ENCODE data around the gene KIR3DL2. TPM values are rescaled to one million over a fixed set of nuclear protein-coding genes. Genes with fewer than 3 reads are reported as not detected.
"Not testable (repeated sequence)": the region's sequence is repeated elsewhere in the genome, so short reads cannot be mapped to it uniquely, and the experiment has no call there.

KIR3DL2 gene
- total RNA-seq, 1 experiment from 2014 or later = not detected

DNA sequence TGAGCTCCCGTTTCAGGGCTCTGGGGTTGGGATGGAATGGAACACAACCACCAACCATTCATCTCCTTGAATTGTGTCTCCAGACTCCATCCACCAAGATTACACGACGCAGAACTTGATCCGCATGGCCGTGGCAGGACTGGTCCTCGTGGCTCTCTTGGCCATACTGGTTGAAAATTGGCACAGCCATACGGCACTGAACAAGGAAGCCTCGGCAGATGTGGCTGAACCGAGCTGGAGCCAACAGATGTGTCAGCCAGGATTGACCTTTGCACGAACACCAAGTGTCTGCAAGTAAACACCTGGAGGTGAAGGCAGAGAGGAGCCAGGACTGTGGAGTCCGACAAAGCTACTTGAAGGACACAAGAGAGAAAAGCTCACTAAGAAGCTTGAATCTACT lies 39.3 kb downstream of the KIR3DL2 start:
- H3K4me3 ChIP-seq = no peak overlapping the region
- H3F3A ChIP-seq (ENCODE audit: insufficient read depth, low read depth) = no peaks in the 10 kb centered on the region
- no peaks in the 10 kb centered on the region for H3K79me2 ChIP-seq (ENCODE audit: low read depth)
- no peaks in the 10 kb centered on the region for H3K4me1 ChIP-seq (replicated peaks; ENCODE audit: insufficient read depth)
- intact Hi-C loops (cut with micrococcal nuclease; ENCODE audit: unreplicated experiment) = loop anchor here (10.0 kb wide), 1 partner anchor 615 kb away; no protein-coding TSS in a partner anchor
- no peak overlapping the region for H3K4me2 ChIP-seq
- H3K27ac ChIP-seq = no peak overlapping the region
- BruUV-seq (replicated peaks) = no TSS peak
- DNase-seq = no peak
- TF ChIP-seq, protein P1, sequence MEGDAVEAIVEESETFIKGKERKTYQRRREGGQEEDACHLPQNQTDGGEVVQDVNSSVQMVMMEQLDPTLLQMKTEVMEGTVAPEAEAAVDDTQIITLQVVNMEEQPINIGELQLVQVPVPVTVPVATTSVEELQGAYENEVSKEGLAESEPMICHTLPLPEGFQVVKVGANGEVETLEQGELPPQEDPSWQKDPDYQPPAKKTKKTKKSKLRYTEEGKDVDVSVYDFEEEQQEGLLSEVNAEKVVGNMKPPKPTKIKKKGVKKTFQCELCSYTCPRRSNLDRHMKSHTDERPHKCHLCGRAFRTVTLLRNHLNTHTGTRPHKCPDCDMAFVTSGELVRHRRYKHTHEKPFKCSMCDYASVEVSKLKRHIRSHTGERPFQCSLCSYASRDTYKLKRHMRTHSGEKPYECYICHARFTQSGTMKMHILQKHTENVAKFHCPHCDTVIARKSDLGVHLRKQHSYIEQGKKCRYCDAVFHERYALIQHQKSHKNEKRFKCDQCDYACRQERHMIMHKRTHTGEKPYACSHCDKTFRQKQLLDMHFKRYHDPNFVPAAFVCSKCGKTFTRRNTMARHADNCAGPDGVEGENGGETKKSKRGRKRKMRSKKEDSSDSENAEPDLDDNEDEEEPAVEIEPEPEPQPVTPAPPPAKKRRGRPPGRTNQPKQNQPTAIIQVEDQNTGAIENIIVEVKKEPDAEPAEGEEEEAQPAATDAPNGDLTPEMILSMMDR (conservative IDR thresholded peaks at IDR 0.05) = no peak
- no peak for TF ChIP-seq EZH2 (IDR thresholded peaks at IDR 0.05; ENCODE audit: low read depth)
- H2AFZ ChIP-seq = no peak overlapping the region
- no peaks in the 10 kb centered on the region for H3K9me2 ChIP-seq (ENCODE audit: insufficient read depth)
- POLR2A ChIA-PET (ENCODE audit: unreplicated experiment) = no interaction called here
- no peaks in the 10 kb centered on the region for H3K9me3 ChIP-seq (ENCODE audit: insufficient read depth, low read depth)
- H4K20me1 ChIP-seq (ENCODE audit: insufficient read depth) = no peaks in the 10 kb centered on the region
- CTCF ChIA-PET = interaction anchor here (0.7 kb wide), 1 partner anchor 69 kb away, joined by 4 read pairs; no protein-coding TSS in a partner anchor
- no peaks in the 10 kb centered on the region for H3K36me3 ChIP-seq (ENCODE audit: low read depth)
- H3K27me3 ChIP-seq (ENCODE audit: insufficient read depth, low read depth) = peaks cover 17% of the 10 kb centered on the region; the same call in 1 of the 2 replicates

DNA sequence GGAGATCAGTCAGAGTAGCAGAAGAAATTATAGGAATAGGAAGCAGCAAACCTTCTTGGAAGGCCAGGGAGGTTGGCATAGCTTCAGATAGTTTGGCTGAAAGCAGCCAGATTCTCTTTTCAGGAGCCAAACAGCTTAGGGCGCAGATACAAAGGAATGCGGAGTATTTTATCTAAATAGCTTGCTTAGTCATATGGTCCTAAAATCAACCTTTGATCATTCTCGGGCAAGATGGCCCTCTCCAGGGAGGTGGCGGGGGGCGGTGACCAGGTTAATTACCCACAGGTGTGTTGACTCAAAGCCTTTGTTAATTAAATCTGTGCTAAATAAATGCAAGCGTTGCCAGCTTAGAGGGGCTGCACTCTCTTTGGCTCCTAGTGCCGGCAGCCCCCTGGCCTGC lies 43.2 kb downstream of the KIR3DL2 start:
- Histone ChIP-seq H3K79me2 (ENCODE audit: low read depth) (no peaks in the 10 kb centered on the region), H3K4me2 (no peak overlapping the region), H3K36me3 (ENCODE audit: low read depth) (no peaks in the 10 kb centered on the region), H3F3A (ENCODE audit: insufficient read depth, low read depth) (no peaks in the 10 kb centered on the region), H3K9me3 (ENCODE audit: insufficient read depth, low read depth) (no peaks in the 10 kb centered on the region), H3K27ac (no peak overlapping the region), H2AFZ (no peak overlapping the region), H3K9me2 (ENCODE audit: insufficient read depth) (no peaks in the 10 kb centered on the region), H4K20me1 (ENCODE audit: insufficient read depth) (no peaks in the 10 kb centered on the region), H3K4me1 (replicated peaks; ENCODE audit: insufficient read depth) (no peaks in the 10 kb centered on the region), H3K4me3 (no peak overlapping the region), H3K27me3 (ENCODE audit: insufficient read depth, low read depth) (peaks cover 22% of the 10 kb centered on the region)
- intact Hi-C loops (cut with micrococcal nuclease; ENCODE audit: unreplicated experiment) = no loop called here
- no peak for TF ChIP-seq EZH2 (IDR thresholded peaks at IDR 0.05; ENCODE audit: low read depth)
- TF ChIP-seq, protein P1 (conservative IDR thresholded peaks at IDR 0.05) = no peak
- CTCF ChIA-PET = no interaction called here
- DNase-seq = no peak
- no TSS peak for BruUV-seq (replicated peaks)
- POLR2A ChIA-PET (ENCODE audit: unreplicated experiment) = no interaction called here

DNA sequence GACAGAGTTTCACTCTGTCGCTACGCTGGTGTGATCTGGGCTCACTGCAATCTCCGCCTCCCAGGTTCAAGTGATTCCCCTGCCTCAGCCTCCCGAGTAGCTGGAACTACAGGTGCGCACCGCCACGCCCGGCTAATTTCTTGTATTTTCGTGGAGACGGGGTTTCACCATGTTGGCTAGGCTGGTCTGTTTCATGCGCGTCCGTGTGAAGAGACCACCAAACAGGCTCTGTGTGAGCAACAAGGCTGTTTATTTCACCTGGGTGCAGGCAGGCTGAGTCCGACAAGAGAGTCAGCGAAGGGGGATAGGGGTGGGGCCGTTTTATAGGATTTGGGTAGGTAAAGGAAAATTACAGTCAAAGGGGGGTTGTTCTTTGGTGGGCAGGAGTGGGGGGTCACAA lies 43.9 kb downstream of the KIR3DL2 start:
- H3F3A ChIP-seq (ENCODE audit: insufficient read depth, low read depth); H3K4me1 ChIP-seq (replicated peaks; ENCODE audit: insufficient read depth); H3K4me2 ChIP-seq; H3K4me3 ChIP-seq; H3K9me3 ChIP-seq (ENCODE audit: insufficient read depth, low read depth); H2AFZ ChIP-seq; H3K9me2 ChIP-seq (ENCODE audit: insufficient read depth); CTCF ChIA-PET; DNase-seq; BruUV-seq (replicated peaks); H3K27ac ChIP-seq; H3K79me2 ChIP-seq (ENCODE audit: low read depth); H4K20me1 ChIP-seq (ENCODE audit: insufficient read depth); intact Hi-C loops (cut with micrococcal nuclease; ENCODE audit: unreplicated experiment); H3K36me3 ChIP-seq (ENCODE audit: low read depth); POLR2A ChIA-PET (ENCODE audit: unreplicated experiment): not testable (repeated sequence)
- H3K27me3 ChIP-seq (ENCODE audit: insufficient read depth, low read depth) = peaks cover 20% of the 10 kb centered on the region

DNA sequence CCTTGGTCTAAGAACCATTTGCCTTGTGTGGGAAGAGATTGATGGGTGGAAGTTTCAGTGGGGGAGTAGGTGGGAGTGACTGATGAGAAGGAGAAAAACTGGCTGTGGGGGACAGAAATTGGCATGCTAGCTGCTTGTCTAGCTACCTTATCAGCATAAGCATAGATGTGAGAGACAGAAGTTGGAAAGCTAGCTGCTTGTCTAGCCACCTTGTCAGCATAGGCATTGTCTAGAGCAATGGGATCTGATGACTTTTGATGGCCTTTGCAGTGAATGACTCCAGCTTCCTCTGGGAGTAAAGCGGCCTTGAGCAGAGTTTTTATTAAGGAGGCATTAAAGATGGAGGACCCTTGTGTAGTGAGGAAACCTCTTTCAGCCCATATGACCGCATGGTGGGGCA lies 45.8 kb downstream of the KIR3DL2 start:
- peaks cover 33% of the 10 kb centered on the region for H3K27me3 ChIP-seq (ENCODE audit: insufficient read depth, low read depth)
- H3K4me3 ChIP-seq = no peak overlapping the region
- ChIA-PET CTCF (no interaction called here), POLR2A (ENCODE audit: unreplicated experiment) (no interaction called here)
- H2AFZ ChIP-seq = no peak overlapping the region
- H3K9me2 ChIP-seq (ENCODE audit: insufficient read depth) = no peaks in the 10 kb centered on the region
- no peak for TF ChIP-seq EZH2 (IDR thresholded peaks at IDR 0.05; ENCODE audit: low read depth)
- intact Hi-C loops (cut with micrococcal nuclease; ENCODE audit: unreplicated experiment) = no loop called here
- no peaks in the 10 kb centered on the region for H3K9me3 ChIP-seq (ENCODE audit: insufficient read depth, low read depth)
- no peaks in the 10 kb centered on the region for H3F3A ChIP-seq (ENCODE audit: insufficient read depth, low read depth)
- H3K27ac ChIP-seq = no peak overlapping the region
- H4K20me1 ChIP-seq (ENCODE audit: insufficient read depth) = no peaks in the 10 kb centered on the region
- no TSS peak for BruUV-seq (replicated peaks)
- no peaks in the 10 kb centered on the region for H3K4me1 ChIP-seq (replicated peaks; ENCODE audit: insufficient read depth)
- H3K36me3 ChIP-seq (ENCODE audit: low read depth) = no peaks in the 10 kb centered on the region
- DNase-seq = no peak
- H3K4me2 ChIP-seq = no peak overlapping the region
- no peaks in the 10 kb centered on the region for H3K79me2 ChIP-seq (ENCODE audit: low read depth)

DNA sequence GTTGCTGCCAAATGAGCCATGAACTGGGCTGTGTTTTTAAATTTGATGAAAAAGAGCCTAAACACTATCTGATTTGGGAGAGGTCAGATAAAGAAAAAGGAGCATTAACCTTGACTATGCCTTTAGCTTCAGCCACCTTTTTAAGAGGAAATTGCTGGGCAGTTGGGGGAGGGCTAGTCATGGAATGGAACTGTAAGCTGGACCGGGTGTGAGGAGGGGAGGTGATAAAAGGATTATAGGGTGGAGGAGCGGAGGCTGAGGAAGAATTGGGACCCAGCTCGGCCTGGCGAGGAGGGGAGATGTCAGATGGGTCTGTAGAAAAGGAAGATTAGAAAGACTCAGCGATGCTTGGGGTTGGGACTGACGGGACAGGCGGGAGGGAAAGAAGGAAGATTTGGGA lies 48.4 kb downstream of the KIR3DL2 start:
- H3K4me3 ChIP-seq; POLR2A ChIA-PET (ENCODE audit: unreplicated experiment); H3K4me2 ChIP-seq; BruUV-seq (replicated peaks); H4K20me1 ChIP-seq (ENCODE audit: insufficient read depth); H3K4me1 ChIP-seq (replicated peaks; ENCODE audit: insufficient read depth); H3K9me2 ChIP-seq (ENCODE audit: insufficient read depth); CTCF ChIA-PET; H2AFZ ChIP-seq; DNase-seq; H3K27ac ChIP-seq; H3K9me3 ChIP-seq (ENCODE audit: insufficient read depth, low read depth); H3K79me2 ChIP-seq (ENCODE audit: low read depth); H3K36me3 ChIP-seq (ENCODE audit: low read depth); intact Hi-C loops (cut with micrococcal nuclease; ENCODE audit: unreplicated experiment): not testable (repeated sequence)
- H3K27me3 ChIP-seq (ENCODE audit: insufficient read depth, low read depth) = peaks cover 28% of the 10 kb centered on the region
- H3F3A ChIP-seq (ENCODE audit: insufficient read depth, low read depth) = peaks cover 11% of the 10 kb centered on the region; the same call in 1 of the 2 replicates

DNA sequence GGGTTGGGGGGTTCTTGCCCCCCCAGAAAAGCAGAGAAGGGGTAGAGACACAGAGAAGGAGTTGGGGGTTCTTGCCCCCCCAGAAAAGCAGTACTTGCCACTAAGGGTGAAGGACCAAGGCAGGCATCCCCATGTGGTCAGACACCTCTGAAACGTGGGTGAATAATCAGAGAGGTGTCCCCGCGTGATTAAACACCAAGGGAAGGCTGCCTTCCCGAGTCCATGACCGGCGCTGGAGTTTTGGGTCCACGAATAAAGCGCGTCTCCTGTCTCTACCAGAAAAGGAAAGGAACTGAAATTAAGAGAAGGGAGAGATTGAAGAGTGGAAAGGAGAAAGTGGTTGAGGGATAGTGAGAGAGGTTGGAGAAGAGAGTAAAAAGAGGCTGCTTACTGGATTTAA lies 49.4 kb downstream of the KIR3DL2 start:
- intact Hi-C loops (cut with micrococcal nuclease; ENCODE audit: unreplicated experiment); H3K36me3 ChIP-seq (ENCODE audit: low read depth); H3K9me3 ChIP-seq (ENCODE audit: insufficient read depth, low read depth); H3K4me2 ChIP-seq; H3K9me2 ChIP-seq (ENCODE audit: insufficient read depth); H3K79me2 ChIP-seq (ENCODE audit: low read depth); POLR2A ChIA-PET (ENCODE audit: unreplicated experiment); H4K20me1 ChIP-seq (ENCODE audit: insufficient read depth); H3K27ac ChIP-seq; CTCF ChIA-PET; H3K4me3 ChIP-seq; BruUV-seq (replicated peaks); H2AFZ ChIP-seq; H3K4me1 ChIP-seq (replicated peaks; ENCODE audit: insufficient read depth); DNase-seq: not testable (repeated sequence)
- Histone ChIP-seq H3K27me3 (ENCODE audit: insufficient read depth, low read depth) (peaks cover 26% of the 10 kb centered on the region), H3F3A (ENCODE audit: insufficient read depth, low read depth) (peaks cover 11% of the 10 kb centered on the region; the same call in 1 of the 2 replicates)
